GDM1 (cell line): ENCODE measurements around the gene RPL18.
A peak's percentile ranks its signal among the peaks of the same experiment; 100 is the strongest.

Experiments used
- DNase-seq: peaks from one replicate; lab custom pipeline; 2025; lab: John Stamatoyannopoulos, UW

The RPL18 gene

DNA sequence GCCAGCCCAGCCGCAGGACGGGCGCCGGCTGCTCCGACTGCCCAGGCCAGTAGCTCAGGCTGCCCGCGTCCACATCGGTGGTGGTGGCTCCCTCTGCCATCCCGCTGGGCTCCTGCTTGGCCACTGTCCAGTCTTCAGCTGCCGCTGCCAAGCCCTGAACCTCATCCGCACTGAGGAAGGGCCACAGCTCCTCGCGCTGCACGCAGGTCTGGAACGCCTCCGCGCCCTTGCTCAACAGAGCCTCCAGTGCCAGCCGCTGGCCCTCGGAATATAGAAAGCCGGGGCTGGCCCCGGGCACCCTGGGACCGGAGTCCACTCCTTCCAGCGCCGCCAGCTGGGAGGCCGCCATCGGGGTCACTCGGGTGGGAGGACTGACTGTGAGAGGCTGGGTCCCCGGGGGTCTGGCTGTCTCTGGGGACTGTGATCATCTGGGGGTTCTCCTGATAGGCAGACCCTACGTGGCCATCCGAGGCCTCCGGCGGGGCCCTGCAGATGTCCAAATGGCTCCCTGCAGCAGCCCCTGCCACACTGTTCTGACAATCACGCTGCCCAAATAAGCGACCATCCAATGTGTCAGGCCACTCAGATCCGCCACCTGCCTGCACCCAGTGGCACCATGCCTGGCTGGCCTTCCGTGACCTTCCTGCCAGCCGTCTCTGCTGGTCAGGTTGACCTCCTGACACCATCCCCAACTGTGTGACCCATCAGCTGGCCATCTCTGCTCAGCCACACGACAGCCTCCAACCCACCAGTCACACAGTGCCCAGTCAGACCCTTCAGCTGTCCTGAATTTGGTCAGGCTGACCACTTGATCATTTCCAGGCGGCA, 5.7 kb downstream of the RPL18 start:
- no peak for DNase-seq

DNA sequence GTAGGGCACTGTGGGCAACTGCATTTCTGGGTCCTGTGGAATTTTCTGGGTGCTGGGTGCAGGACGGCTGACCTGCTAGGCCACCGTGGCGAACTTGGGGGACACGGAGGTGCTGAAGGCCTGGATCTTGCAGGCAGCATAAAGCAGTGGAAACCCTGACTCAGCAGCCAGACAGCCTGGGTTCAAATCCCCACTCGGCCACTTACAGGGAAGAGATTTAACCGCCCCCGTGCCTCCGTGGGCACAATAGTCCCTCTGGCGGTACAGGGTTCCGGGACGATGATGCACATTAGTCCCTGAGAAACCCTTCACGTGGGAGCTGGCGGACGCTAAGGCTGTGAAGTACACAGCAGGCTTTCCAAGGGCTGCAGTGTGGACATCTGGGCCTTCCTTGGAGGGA, 7.1 kb downstream of the RPL18 start:
- DNase-seq = no peak

DNA sequence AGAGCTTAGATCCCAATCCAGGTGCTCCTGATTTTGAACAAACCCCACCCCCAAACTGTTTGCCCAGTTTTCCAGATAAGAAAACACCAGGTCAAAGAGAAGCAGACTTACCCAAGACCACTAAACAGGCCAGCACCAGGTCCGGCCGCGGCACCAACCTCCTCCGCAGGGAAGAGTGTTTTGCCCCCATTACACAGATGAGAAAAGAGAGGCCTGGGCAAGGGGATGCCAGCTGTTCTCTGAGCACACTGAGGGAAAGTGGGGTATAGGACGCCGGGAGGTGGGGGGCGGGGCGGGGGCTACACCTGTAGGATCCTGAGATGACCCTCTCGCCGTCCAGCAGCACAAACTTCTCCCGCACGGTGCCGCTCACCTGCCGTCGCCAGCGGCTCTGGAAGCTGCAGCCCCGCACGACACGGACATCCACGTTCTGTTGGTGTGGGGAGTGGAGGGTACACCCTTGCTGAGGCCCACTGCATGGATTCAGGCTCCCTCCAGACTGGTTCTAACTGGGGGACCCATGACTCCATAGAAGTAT, 9.3 kb downstream of the RPL18 start:
- no peak for DNase-seq

- DNase-seq = no peak
These were observed 10.1 kb downstream of the RPL18 start for GRCh38 chr19:48608798-48609263.

DNA sequence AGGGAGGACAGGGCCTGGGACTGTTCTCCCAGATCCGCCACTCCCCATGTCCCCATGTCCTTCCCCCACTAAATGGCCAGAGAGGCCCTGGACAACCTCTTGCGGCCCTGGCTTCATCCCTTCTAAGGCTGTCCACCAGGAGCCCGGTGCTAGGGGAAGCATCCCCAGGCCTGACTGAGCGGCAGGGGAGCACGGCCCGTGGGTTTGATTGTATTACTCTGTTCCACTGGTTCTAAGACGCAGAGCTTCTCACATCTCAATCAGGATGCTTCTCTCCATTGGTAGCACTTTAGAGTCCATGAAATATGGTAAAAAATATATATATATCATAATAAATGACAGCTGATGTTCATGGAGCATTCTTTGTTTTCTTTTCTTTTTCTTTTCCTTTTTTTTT, 11.6 kb downstream of the RPL18 start:
- no peak for DNase-seq

- no peak for DNase-seq
These were observed 12.3 kb downstream of the RPL18 start, which contains the start of gene SPACA4 for GRCh38 chr19:48606463-48607358. SPACA4 (plus strand) TSS chr19:48606742; CDS start chr19:48606979, 237 bp downstream.

- no peak for DNase-seq
These were observed 15.1 kb downstream of the RPL18 start for GRCh38 chr19:48603850-48604249.

DNA sequence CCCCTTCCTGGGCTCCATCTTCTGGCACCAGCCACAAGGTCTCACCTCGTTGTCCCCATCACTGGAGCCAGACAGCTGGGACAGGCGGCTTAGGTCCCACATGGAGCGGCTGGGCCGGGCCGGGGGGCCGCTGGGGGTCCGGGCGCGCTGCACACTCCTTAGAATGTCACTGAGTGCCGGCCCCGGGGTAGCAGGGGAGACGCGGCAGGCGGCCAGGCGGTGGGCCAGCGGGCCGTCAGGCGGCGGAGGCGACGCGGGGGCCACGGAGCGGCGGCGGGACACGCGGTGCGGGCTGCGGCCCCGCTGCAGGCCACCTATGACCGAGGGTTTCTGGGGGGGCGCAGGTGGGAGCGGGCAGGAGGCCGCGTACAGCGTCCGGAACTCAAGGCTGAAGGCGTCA, 15.5 kb downstream of the RPL18 start:
- no peak for DNase-seq

DNA sequence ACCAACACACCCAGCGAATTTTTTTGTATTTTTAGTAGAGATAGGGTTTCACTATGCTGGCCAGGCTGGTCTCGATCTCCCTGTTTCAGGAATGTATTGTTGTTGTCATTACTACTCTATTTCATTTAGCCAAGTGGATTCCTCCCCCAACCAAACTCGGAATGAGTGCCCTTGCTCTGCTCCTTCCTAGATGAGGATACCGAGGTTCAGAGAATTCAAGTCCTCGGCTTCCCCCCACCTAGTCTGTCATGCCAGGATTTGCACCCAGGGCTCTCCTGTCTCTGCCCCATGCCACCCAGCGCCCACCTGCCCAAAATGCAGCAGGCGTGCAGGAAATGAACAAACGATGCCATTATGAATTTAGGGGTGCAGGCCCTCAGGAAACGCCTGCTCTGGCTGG, 16.0 kb downstream of the RPL18 start:
- DNase-seq = no peak

- DNase-seq = no peak
These were observed 18.1 kb downstream of the RPL18 start for GRCh38 chr19:48600679-48601417.

- no peak for DNase-seq
These were observed 19.8 kb downstream of the RPL18 start for GRCh38 chr19:48598996-48599700.

- DNase-seq = no peak
These were observed 22.1 kb downstream of the RPL18 start for GRCh38 chr19:48596679-48597465.

DNA sequence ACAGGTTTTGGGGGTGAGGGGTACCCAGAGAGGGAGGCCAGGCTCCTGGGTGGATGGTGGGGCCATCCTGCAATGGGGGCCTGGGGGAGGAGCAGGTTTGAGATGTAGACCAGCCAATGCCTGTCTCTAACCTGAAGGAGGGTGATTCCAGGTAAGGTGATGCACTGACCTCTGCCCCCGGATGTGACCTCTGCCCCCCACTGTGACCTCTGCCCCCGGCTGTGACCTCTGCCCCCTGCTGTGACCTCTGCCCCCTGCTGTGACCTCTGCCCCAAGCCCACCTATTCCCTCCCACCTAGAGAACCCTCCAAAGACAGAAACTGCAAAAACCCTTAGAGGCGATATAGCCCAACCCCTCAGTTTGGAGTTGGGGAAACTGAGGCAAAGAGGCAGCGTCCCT, 22.7 kb downstream of the RPL18 start:
- DNase-seq = no peak

DNA sequence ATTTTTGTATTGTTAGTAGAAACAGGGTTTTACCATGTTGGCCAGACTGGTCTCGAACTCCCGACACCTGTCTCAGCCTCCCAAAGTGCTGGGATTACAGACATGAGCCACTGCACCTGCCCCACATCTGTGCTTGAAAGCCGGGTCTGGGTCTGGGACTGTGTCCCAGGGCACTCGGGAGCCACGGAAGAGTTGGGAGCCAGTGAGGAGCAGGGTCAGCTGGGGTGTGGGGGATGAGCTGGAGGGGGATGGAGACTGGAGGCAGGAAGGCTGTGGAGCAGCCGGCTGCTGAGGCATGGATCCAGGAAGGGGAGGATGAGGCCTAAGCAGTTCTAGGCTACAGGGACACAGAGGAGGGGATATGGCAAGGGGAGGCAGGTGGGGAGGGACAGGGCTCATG, 23.1 kb downstream of the RPL18 start:
- DNase-seq = no peak

- DNase-seq = no peak
These were observed 23.8 kb downstream of the RPL18 start for GRCh38 chr19:48595171-48595570.

- no peak for DNase-seq
These were observed 28.0 kb downstream of the RPL18 start for GRCh38 chr19:48591021-48591420.

GRCh38 chr19:48588670-48589401, 30.1 kb downstream of the RPL18 start:
- DNase-seq = peak; percentile 74

GRCh38 chr19:48587387-48587786, 31.6 kb downstream of the RPL18 start:
- no peak for DNase-seq

GRCh38 chr19:48582168-48582567, 36.8 kb downstream of the RPL18 start:
- DNase-seq = no peak

- DNase-seq = no peak
These were observed 40.1 kb downstream of the RPL18 start for GRCh38 chr19:48578891-48579290.
